Measurements from ENCODE around the gene APOH. TPM values are rescaled to one million over a fixed set of nuclear protein-coding genes. Genes with fewer than 3 reads are reported as not detected.
A peak's percentile ranks its signal among the peaks of the same experiment; 100 is the strongest.

Gene APOH
- total and polyA plus RNA-seq, 9 of the 15 experiments (the other 6 are each of a cell fraction or from before 2014, with no cell fraction given): 1.1 TPM; not detected in 8

GRCh38 chr17:66200685-66201092 is 28.5 kb downstream of the APOH start (continued):
- TF ChIP-seq NFIC (IDR thresholded peaks at IDR 0.05) (peak; percentile 38; the same call in 1 of the 2 replicates), MTA1 (IDR thresholded peaks at IDR 0.05; ENCODE audit: borderline replicate concordance) (0 out of 2 replicates have a peak, but pooled peaks have one; percentile 44), BCL6 (CRISPR knock-in tag; IDR thresholded peaks at IDR 0.05) (no peak), ELF4 (CRISPR knock-in tag; IDR thresholded peaks at IDR 0.05) (peak; percentile 84; the same call in 1 of the 2 replicates), FOXK2 (conservative IDR thresholded peaks at IDR 0.05 in 1 of 2, IDR thresholded peaks at IDR 0.05 in 1 of 2; ENCODE audit: low read depth in 2 of 2) (peak in 1 of 2 experiments; percentile 69; a peak in 2 of 4 replicates), DPF2 (IDR thresholded peaks at IDR 0.05) (peak; percentile 36; the same call in 1 of the 2 replicates), ARHGAP35 (IDR thresholded peaks at IDR 0.05; ENCODE audit: partially characterized antibody) (no peak), RNF2 (IDR thresholded peaks at IDR 0.05) (no peak), EHMT2 (IDR thresholded peaks at IDR 0.05) (peak; percentile 58), NCOR1 (IDR thresholded peaks at IDR 0.05) (no peak), TRIM25 (IDR thresholded peaks at IDR 0.05; ENCODE audit: borderline replicate concordance) (peak; percentile 86; the same call in 1 of the 2 replicates), SAFB2 (IDR thresholded peaks at IDR 0.05; ENCODE audit: borderline replicate concordance, low read depth, low read length, severe bottlenecking) (no peak), ZNF253 (CRISPR knock-in tag; conservative IDR thresholded peaks at IDR 0.05) (no peak)
- TF ChIP-seq, protein P1, sequence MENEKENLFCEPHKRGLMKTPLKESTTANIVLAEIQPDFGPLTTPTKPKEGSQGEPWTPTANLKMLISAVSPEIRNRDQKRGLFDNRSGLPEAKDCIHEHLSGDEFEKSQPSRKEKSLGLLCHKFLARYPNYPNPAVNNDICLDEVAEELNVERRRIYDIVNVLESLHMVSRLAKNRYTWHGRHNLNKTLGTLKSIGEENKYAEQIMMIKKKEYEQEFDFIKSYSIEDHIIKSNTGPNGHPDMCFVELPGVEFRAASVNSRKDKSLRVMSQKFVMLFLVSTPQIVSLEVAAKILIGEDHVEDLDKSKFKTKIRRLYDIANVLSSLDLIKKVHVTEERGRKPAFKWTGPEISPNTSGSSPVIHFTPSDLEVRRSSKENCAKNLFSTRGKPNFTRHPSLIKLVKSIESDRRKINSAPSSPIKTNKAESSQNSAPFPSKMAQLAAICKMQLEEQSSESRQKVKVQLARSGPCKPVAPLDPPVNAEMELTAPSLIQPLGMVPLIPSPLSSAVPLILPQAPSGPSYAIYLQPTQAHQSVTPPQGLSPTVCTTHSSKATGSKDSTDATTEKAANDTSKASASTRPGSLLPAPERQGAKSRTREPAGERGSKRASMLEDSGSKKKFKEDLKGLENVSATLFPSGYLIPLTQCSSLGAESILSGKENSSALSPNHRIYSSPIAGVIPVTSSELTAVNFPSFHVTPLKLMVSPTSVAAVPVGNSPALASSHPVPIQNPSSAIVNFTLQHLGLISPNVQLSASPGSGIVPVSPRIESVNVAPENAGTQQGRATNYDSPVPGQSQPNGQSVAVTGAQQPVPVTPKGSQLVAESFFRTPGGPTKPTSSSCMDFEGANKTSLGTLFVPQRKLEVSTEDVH (IDR thresholded peaks at IDR 0.05; ENCODE audit: low read depth, partially characterized antibody): peak; percentile 41
- TF ChIP-seq, protein P2, sequence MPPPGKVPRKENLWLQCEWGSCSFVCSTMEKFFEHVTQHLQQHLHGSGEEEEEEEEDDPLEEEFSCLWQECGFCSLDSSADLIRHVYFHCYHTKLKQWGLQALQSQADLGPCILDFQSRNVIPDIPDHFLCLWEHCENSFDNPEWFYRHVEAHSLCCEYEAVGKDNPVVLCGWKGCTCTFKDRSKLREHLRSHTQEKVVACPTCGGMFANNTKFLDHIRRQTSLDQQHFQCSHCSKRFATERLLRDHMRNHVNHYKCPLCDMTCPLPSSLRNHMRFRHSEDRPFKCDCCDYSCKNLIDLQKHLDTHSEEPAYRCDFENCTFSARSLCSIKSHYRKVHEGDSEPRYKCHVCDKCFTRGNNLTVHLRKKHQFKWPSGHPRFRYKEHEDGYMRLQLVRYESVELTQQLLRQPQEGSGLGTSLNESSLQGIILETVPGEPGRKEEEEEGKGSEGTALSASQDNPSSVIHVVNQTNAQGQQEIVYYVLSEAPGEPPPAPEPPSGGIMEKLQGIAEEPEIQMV (tag; conservative IDR thresholded peaks at IDR 0.05; ENCODE audit: low read depth): no peak
- TF ChIP-seq, protein P3, sequence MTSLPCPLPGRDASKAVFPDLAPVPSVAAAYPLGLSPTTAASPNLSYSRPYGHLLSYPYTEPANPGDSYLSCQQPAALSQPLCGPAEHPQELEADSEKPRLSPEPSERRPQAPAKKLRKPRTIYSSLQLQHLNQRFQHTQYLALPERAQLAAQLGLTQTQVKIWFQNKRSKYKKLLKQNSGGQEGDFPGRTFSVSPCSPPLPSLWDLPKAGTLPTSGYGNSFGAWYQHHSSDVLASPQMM (CRISPR knock-in tag; IDR thresholded peaks at IDR 0.05): no peak

Measured in K562 (cell line).